Neural progenitor cell (in vitro differentiated cells): ENCODE data around the gene GNRHR. TPM values are rescaled to one million over a fixed set of nuclear protein-coding genes. Genes with fewer than 3 reads are reported as not detected.

ENCODE experiments used
- DNase-seq: peaks from one replicate; pipeline ENCODE4 v3.0.0-alpha.2; 2016; ENCODE audit warnings: low spot score
- H2AFZ ChIP-seq: fragments of 200-600 bp; sonication (generic); replicated peaks from 2 replicates; pipeline ENCODE4 v1.6.1; 2016; ENCODE audit warnings: antibody characterized with exemption
- H3F3A ChIP-seq: fragments of 200-600 bp; sonication (generic); 2 replicates; pipeline ENCODE4 v1.6.1; 2016; ENCODE audit warnings: antibody characterized with exemption, low read depth
- H3K27ac ChIP-seq: fragments of 200-600 bp; sonication (generic); 2 replicates; pipeline ENCODE4 v1.5.1; 2016; ENCODE audit warnings: mild to moderate bottlenecking
- H3K27me3 ChIP-seq: fragments of 200-600 bp; sonication (generic); 2 replicates; pipeline ENCODE4 v1.6.1; 2016; ENCODE audit warnings: mild to moderate bottlenecking, moderate library complexity
- H3K36me3 ChIP-seq: fragments of 200-600 bp; sonication (generic); 2 replicates; pipeline ENCODE4 v1.5.1; 2016
- H3K4me1 ChIP-seq: fragments of 200-600 bp; sonication (generic); 2 replicates; pipeline ENCODE4 v1.6.1; 2016; ENCODE audit warnings: mixed run types
- H3K4me2 ChIP-seq: fragments of 200-600 bp; sonication (generic); 2 replicates; pipeline ENCODE4 v1.6.1; 2016
- H3K4me3 ChIP-seq: fragments of 200-600 bp; sonication (generic); 2 replicates; pipeline ENCODE4 v1.5.1; 2016
- H3K79me2 ChIP-seq: fragments of 200-600 bp; sonication (generic); 2 replicates; pipeline ENCODE4 v1.6.1; 2016; ENCODE audit warnings: low read depth
- H3K9ac ChIP-seq: fragments of 200-600 bp; sonication (generic); 2 replicates; pipeline ENCODE4 v1.6.1; 2016
- H3K9me3 ChIP-seq: fragments of 200-600 bp; sonication (generic); 2 replicates; pipeline ENCODE4 v1.5.1; 2016; ENCODE audit warnings: low read depth
- H4K20me1 ChIP-seq: fragments of 200-600 bp; sonication (generic); 2 replicates; pipeline ENCODE4 v1.6.1; 2016; ENCODE audit warnings: low read depth
- H3K27ac Mint-ChIP-seq: 3 replicates; pipeline ENCODE4 v1.8.0; 2021; ENCODE audit warnings: mixed read lengths
- H3K27me3 Mint-ChIP-seq: 2 replicates; pipeline ENCODE4 v1.8.0; 2022; ENCODE audit warnings: low read depth, mild to moderate bottlenecking, inconsistent platforms, moderate library complexity, mixed read lengths; ENCODE audit not compliant: insufficient read depth
- H3K36me3 Mint-ChIP-seq: 3 replicates; pipeline ENCODE4 v1.8.0; 2021; ENCODE audit warnings: mixed read lengths
- H3K4me1 Mint-ChIP-seq: 3 replicates; pipeline ENCODE4 v1.8.0; 2021; ENCODE audit warnings: mixed read lengths
- H3K4me3 Mint-ChIP-seq: 3 replicates; pipeline ENCODE4 v1.8.0; 2021; ENCODE audit warnings: mild to moderate bottlenecking, moderate library complexity, mixed read lengths
- H3K9me3 Mint-ChIP-seq: 3 replicates; pipeline ENCODE4 v1.8.0; 2020; ENCODE audit warnings: mixed read lengths
- EZH2 ChIP-seq: fragments of 200-600 bp; sonication (generic); IDR thresholded peaks from 2 replicates; pipeline ENCODE4 v1.6.1; 2017; ENCODE audit warnings: antibody characterized with exemption, mild to moderate bottlenecking, moderate library complexity
- EZH2phosphoT487 ChIP-seq: fragments of 200-600 bp; sonication (generic); IDR thresholded peaks from 2 replicates; pipeline ENCODE4 v1.6.1; 2017; ENCODE audit warnings: antibody characterized with exemption
- total RNA-seq: library from RNA; depleted of rRNA; stranded (reverse); fragments of >200 nt; gene quantifications from 2 replicates; pipeline ENCODE4 v1.2.3, GENCODE V29; 2015; ENCODE audit warnings: low replicate concordance
- TF ChIP-seq, protein P1 (sequence below): fragments of 200-600 bp; sonication (generic); IDR thresholded peaks from 2 replicates; pipeline ENCODE4 v1.5.1; 2017; ENCODE audit warnings: antibody characterized with exemption, mild to moderate bottlenecking

The GNRHR gene
- total RNA-seq, 1 donor from 2014 or later: not detected

DNA sequence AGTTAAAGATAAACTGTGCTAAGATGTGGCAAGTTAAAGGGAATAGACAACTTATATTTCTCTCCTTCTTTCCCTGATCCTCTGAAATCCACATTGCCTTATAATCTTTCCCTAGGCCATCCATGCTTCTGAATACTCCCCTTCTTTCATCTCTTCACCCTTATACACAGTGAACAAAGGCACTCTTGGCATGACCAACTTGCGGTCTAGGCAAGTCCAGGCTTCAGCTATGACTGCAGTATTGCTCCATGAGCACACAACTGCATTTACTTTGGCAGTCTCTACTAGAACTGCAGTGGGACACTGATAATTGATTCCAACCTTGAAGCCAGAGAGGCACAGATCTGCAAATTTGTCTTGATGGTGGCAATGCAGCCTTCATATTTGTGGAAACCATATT is 29.1 kb downstream of the GNRHR start:
- Mint-ChIP-seq H3K27ac (no peak overlapping the region), H3K4me3 (no peak overlapping the region), H3K9me3 (peaks cover 3% of the 10 kb centered on the region), H3K4me1 (peaks cover 2% of the 10 kb centered on the region), H3K27me3 (peaks cover 3% of the 10 kb centered on the region), H3K36me3 (peaks cover 13% of the 10 kb centered on the region)
- TF ChIP-seq EZH2: no peak
- no peak for TF ChIP-seq EZH2phosphoT487
- TF ChIP-seq, protein P1, sequence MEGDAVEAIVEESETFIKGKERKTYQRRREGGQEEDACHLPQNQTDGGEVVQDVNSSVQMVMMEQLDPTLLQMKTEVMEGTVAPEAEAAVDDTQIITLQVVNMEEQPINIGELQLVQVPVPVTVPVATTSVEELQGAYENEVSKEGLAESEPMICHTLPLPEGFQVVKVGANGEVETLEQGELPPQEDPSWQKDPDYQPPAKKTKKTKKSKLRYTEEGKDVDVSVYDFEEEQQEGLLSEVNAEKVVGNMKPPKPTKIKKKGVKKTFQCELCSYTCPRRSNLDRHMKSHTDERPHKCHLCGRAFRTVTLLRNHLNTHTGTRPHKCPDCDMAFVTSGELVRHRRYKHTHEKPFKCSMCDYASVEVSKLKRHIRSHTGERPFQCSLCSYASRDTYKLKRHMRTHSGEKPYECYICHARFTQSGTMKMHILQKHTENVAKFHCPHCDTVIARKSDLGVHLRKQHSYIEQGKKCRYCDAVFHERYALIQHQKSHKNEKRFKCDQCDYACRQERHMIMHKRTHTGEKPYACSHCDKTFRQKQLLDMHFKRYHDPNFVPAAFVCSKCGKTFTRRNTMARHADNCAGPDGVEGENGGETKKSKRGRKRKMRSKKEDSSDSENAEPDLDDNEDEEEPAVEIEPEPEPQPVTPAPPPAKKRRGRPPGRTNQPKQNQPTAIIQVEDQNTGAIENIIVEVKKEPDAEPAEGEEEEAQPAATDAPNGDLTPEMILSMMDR: no peak
- DNase-seq: no peak
- Histone ChIP-seq H3K27me3 (no peaks in the 10 kb centered on the region), H3K36me3 (no peaks in the 10 kb centered on the region), H3K9me3 (no peaks in the 10 kb centered on the region), H3F3A (no peaks in the 10 kb centered on the region), H3K4me3 (no peak overlapping the region), H3K4me1 (peaks cover 6% of the 10 kb centered on the region), H3K27ac (no peak overlapping the region), H2AFZ (no peak overlapping the region), H3K4me2 (no peak overlapping the region), H4K20me1 (no peaks in the 10 kb centered on the region), H3K79me2 (no peaks in the 10 kb centered on the region), H3K9ac (no peak overlapping the region)

GRCh38 chr4:67723949-67724348 is 30.2 kb downstream of the GNRHR start:
- H3K4me3 ChIP-seq: no peak overlapping the region
- H3K27me3 ChIP-seq: no peaks in the 10 kb centered on the region
- H3K9ac ChIP-seq: no peak overlapping the region
- Mint-ChIP-seq H3K27ac (no peak overlapping the region), H3K9me3 (peaks cover 3% of the 10 kb centered on the region), H3K27me3 (peaks cover 3% of the 10 kb centered on the region), H3K36me3 (peaks cover 8% of the 10 kb centered on the region), H3K4me3 (no peak overlapping the region), H3K4me1 (peaks cover 2% of the 10 kb centered on the region)
- no peaks in the 10 kb centered on the region for H3K36me3 ChIP-seq
- H3K4me1 ChIP-seq: peaks cover 6% of the 10 kb centered on the region
- DNase-seq: peak; percentile 25
- H3K9me3 ChIP-seq: no peaks in the 10 kb centered on the region
- no peaks in the 10 kb centered on the region for H4K20me1 ChIP-seq
- H2AFZ ChIP-seq: no peak overlapping the region
- H3K4me2 ChIP-seq: no peak overlapping the region
- no peaks in the 10 kb centered on the region for H3F3A ChIP-seq
- H3K79me2 ChIP-seq: no peaks in the 10 kb centered on the region
- H3K27ac ChIP-seq: no peak overlapping the region
- TF ChIP-seq, protein P1: peak; percentile 33
- TF ChIP-seq EZH2 (no peak), EZH2phosphoT487 (no peak)

GRCh38 chr4:67723341-67723740 is 30.8 kb downstream of the GNRHR start:
- no peak overlapping the region for H3K9ac ChIP-seq
- no peak overlapping the region for H3K4me2 ChIP-seq
- H3K36me3 ChIP-seq: no peaks in the 10 kb centered on the region
- peaks cover 3% of the 10 kb centered on the region for H3K27me3 Mint-ChIP-seq
- H3K4me3 Mint-ChIP-seq: no peak overlapping the region
- peaks cover 2% of the 10 kb centered on the region for H3K4me1 Mint-ChIP-seq
- H3K27ac Mint-ChIP-seq: no peak overlapping the region
- H3K4me3 ChIP-seq: no peak overlapping the region
- H3K9me3 Mint-ChIP-seq: peaks cover 3% of the 10 kb centered on the region
- H3K27ac ChIP-seq: no peak overlapping the region
- H3K79me2 ChIP-seq: no peaks in the 10 kb centered on the region
- no peak for DNase-seq
- no peaks in the 10 kb centered on the region for H3F3A ChIP-seq
- no peaks in the 10 kb centered on the region for H4K20me1 ChIP-seq
- H3K36me3 Mint-ChIP-seq: peaks cover 8% of the 10 kb centered on the region
- no peaks in the 10 kb centered on the region for H3K9me3 ChIP-seq
- H3K4me1 ChIP-seq: peaks cover 6% of the 10 kb centered on the region
- no peak overlapping the region for H2AFZ ChIP-seq
- no peak for TF ChIP-seq EZH2phosphoT487
- TF ChIP-seq, protein P1: no peak
- TF ChIP-seq EZH2: no peak
- H3K27me3 ChIP-seq: no peaks in the 10 kb centered on the region
